Activated naive CD4-positive, alpha-beta T cell treated with anti-CD3 and anti-CD28 coated beads, Interleukin-2, amount 50 U/mL, for 16 hours (primary cell): ENCODE data around the gene AMOTL1.

Experiments used
- DNase-seq: peaks from one replicate; pipeline ENCODE4 v3.0.0-alpha.2; 2020

The AMOTL1 gene

GRCh38 chr11:94767701-94768601 lies at the start of gene AMOTL1:
AMOTL1 (plus strand) TSS chr11:94768356; CDS start chr11:94768512, 156 bp downstream.
- DNase-seq, result no peak

GRCh38 chr11:94719876-94720275 lies 48.3 kb upstream of the AMOTL1 start:
- DNase-seq, result no peak

- DNase-seq, result no peak
These were observed 46.4 kb upstream of the AMOTL1 start for GRCh38 chr11:94721565-94722292.

- DNase-seq, result no peak
These were observed 45.4 kb upstream of the AMOTL1 start for GRCh38 chr11:94722735-94723134.

- DNase-seq, result no peak
These were observed 43.1 kb upstream of the AMOTL1 start for GRCh38 chr11:94725097-94725496.

GRCh38 chr11:94727819-94728218 lies 40.3 kb upstream of the AMOTL1 start:
- no peak for DNase-seq

- no peak for DNase-seq
These were observed 39.6 kb upstream of the AMOTL1 start for GRCh38 chr11:94728541-94728940.

- no peak for DNase-seq
These were observed 39.0 kb upstream of the AMOTL1 start for GRCh38 chr11:94728966-94729751.

- no peak for DNase-seq
These were observed 38.0 kb upstream of the AMOTL1 start for GRCh38 chr11:94730153-94730552.

GRCh38 chr11:94731880-94732601 lies 36.1 kb upstream of the AMOTL1 start:
- no peak for DNase-seq

- DNase-seq, result no peak
These were observed 35.4 kb upstream of the AMOTL1 start for GRCh38 chr11:94732617-94733281.

GRCh38 chr11:94734563-94735275 lies 33.4 kb upstream of the AMOTL1 start:
- no peak for DNase-seq

GRCh38 chr11:94735907-94736306 lies 32.2 kb upstream of the AMOTL1 start:
- no peak for DNase-seq

- no peak for DNase-seq
These were observed 31.0 kb upstream of the AMOTL1 start for GRCh38 chr11:94737171-94737611.

- DNase-seq, result no peak
These were observed 29.4 kb upstream of the AMOTL1 start for GRCh38 chr11:94738746-94739145.

- DNase-seq, result no peak
These were observed 28.8 kb upstream of the AMOTL1 start for GRCh38 chr11:94739331-94739730.

- DNase-seq, result no peak
These were observed 27.8 kb upstream of the AMOTL1 start for GRCh38 chr11:94740083-94741021.

GRCh38 chr11:94741022-94741679 lies 27.0 kb upstream of the AMOTL1 start:
- DNase-seq, result no peak

- no peak for DNase-seq
These were observed 25.5 kb upstream of the AMOTL1 start for GRCh38 chr11:94742665-94743064.
